ENCODE data around the gene AMPD2. TPM values are rescaled to one million over a fixed set of nuclear protein-coding genes. Genes with fewer than 3 reads are reported as not detected.

AMPD2 gene
- total RNA-seq, 3 donors from 2014 or later (not counting 1 experiment from before 2014, with no cell fraction given) = 200 to 271 (median 243) TPM

- no peak for ATAC-seq
- H3K27ac Mint-ChIP-seq = peak overlapping the region in 1 of 2 donors; percentile 35
- H3K36me3 ChIP-seq (ENCODE audit: control insufficient read depth, insufficient read depth, low read length) = peaks cover 56% of the 10 kb centered on the region
These were observed 9.9 kb downstream of the AMPD2 start for GRCh38 chr1:109629372-109630030.

GRCh38 chr1:109630081-109630897, 10.7 kb downstream of the AMPD2 start:
- Histone ChIP-seq H3K27ac (ENCODE audit: low read length) (no peak overlapping the region), H3K36me3 (ENCODE audit: control insufficient read depth, insufficient read depth, low read length) (peaks cover 56% of the 10 kb centered on the region), H3K27me3 (ENCODE audit: control insufficient read depth, insufficient read depth, low read length) (no peaks in the 10 kb centered on the region), H3K4me1 (ENCODE audit: control insufficient read depth, insufficient read depth, low read length) (peaks cover 3% of the 10 kb centered on the region), H3K9me3 (ENCODE audit: control insufficient read depth, insufficient read depth, low read length) (no peaks in the 10 kb centered on the region), H3K4me3 (ENCODE audit: low read length) (no peak overlapping the region)
- intact Hi-C loops (cut with micrococcal nuclease) = no loop called here
- Mint-ChIP-seq H3K36me3 (no peaks in the 10 kb centered on the region), H3K4me3 (no peak overlapping the region), H3K9me3 (no peaks in the 10 kb centered on the region), H3K27ac (peak overlapping the region in 1 of 2 donors; percentile 36), H3K4me1 (peaks cover 4 to 7% of the 10 kb centered on the region in 2 donors), H3K27me3 (ENCODE audit: low read depth in 2 of 2) (no peaks in the 10 kb centered on the region)
- no peak for ATAC-seq
- WGBS (ENCODE audit: insufficient coverage) = 96% methylated on average over 21 of the region's 30 CpGs
- DNase-seq = peak; percentile 22 to 70
- TF ChIP-seq CTCF (IDR thresholded peaks at IDR 0.05) = peak; percentile 16

More at GRCh38 chr1:109629372-109630030, 9.9 kb downstream of the AMPD2 start:
- Histone ChIP-seq H3K4me1 (ENCODE audit: control insufficient read depth, insufficient read depth, low read length) (peaks cover 4% of the 10 kb centered on the region), H3K9me3 (ENCODE audit: control insufficient read depth, insufficient read depth, low read length) (no peaks in the 10 kb centered on the region), H3K4me3 (ENCODE audit: low read length) (no peak overlapping the region), H3K27me3 (ENCODE audit: control insufficient read depth, insufficient read depth, low read length) (no peaks in the 10 kb centered on the region), H3K27ac (ENCODE audit: low read length) (no peak overlapping the region)
- no peaks in the 10 kb centered on the region for H3K9me3 Mint-ChIP-seq
- H3K36me3 Mint-ChIP-seq = no peaks in the 10 kb centered on the region
- peak in 1 of 2 donors; percentile 6 for DNase-seq
- peaks cover 3 to 10% of the 10 kb centered on the region in 2 donors for H3K4me1 Mint-ChIP-seq
- H3K4me3 Mint-ChIP-seq = no peak overlapping the region
- intact Hi-C loops (cut with micrococcal nuclease) = no loop called here
- whole genome bisulfite sequencing (ENCODE audit: insufficient coverage) = 85% methylated on average over 10 of the region's 10 CpGs
- H3K27me3 Mint-ChIP-seq (ENCODE audit: low read depth in 2 of 2) = no peaks in the 10 kb centered on the region
- TF ChIP-seq CTCF (IDR thresholded peaks at IDR 0.05) = no peak

- H3K36me3 ChIP-seq (ENCODE audit: control insufficient read depth, insufficient read depth, low read length) = peaks cover 51% of the 10 kb centered on the region
- Mint-ChIP-seq H3K27ac (no peak overlapping the region), H3K9me3 (no peaks in the 10 kb centered on the region), H3K4me3 (no peak overlapping the region), H3K27me3 (ENCODE audit: low read depth in 2 of 2) (no peaks in the 10 kb centered on the region), H3K36me3 (no peaks in the 10 kb centered on the region), H3K4me1 (peaks cover under 1 to 4% of the 10 kb centered on the region in 2 donors)
- H3K4me3 ChIP-seq (ENCODE audit: low read length) = no peak overlapping the region
- no peaks in the 10 kb centered on the region for H3K27me3 ChIP-seq (ENCODE audit: control insufficient read depth, insufficient read depth, low read length)
- no peak for ATAC-seq
- DNase-seq = peak in 1 of 2 donors; percentile 4
- peaks cover 3% of the 10 kb centered on the region for H3K4me1 ChIP-seq (ENCODE audit: control insufficient read depth, insufficient read depth, low read length)
- TF ChIP-seq CTCF (IDR thresholded peaks at IDR 0.05) = no peak
- no peaks in the 10 kb centered on the region for H3K9me3 ChIP-seq (ENCODE audit: control insufficient read depth, insufficient read depth, low read length)
- H3K27ac ChIP-seq (ENCODE audit: low read length) = no peak overlapping the region
- intact Hi-C loops (cut with micrococcal nuclease) = no loop called here
- 97% methylated on average over 14 of the region's 14 CpGs for WGBS (ENCODE audit: insufficient coverage)
These were observed 11.4 kb downstream of the AMPD2 start for GRCh38 chr1:109630898-109631512.
